GM19395 (cell line): ENCODE results near the gene DUSP2.
A peak's percentile ranks its signal among the peaks of the same experiment; 100 is the strongest.

Experiments
- ATAC-seq: cut with Tn5 transposase; IDR thresholded peaks from one replicate; pipeline ENCODE4 v1.9.1; 2021; ENCODE audit warnings: mild to moderate bottlenecking, moderate library complexity; ENCODE audit not compliant: unreplicated experiment

The DUSP2 gene

DNA sequence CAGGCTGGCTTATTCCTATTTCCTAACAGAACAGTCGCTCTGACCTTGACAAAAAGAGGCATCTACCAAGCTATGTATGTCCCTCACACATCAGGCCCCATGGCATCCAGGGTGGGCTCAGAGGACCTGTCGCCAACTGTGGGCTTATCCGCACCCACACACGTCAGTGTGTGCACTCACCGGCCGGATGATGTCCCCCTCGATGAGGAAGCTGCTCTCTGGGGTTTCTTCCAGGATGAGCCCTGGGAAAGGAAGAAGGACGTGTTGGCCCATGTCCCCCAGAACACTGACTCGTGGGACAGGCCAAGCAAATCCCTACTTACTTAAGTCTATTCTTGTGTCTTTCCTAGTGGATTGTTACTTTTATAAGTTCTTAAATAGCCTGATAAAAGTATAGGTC lies 10.1 kb downstream of the DUSP2 start:
- ATAC-seq = no peak

DNA sequence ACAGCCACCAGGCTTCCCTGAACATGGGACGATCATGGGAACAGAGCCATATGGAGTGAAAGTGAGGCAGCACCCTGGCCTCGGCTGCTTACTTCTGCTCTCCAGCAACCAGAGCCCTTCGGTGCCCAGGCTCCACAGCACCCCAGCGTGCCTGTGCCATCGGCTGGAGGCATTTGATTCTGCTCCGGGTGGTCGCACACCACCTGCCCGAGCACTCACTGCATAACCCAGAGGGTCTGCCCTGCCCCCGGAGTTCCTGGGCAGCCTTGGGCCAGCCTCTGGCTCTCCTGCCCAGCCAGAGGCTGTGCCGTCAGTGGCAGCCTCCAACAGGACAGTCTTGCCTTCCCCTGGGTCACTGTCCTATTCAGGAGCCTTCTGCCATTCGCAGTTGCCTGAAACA lies 10.8 kb downstream of the DUSP2 start:
- no peak for ATAC-seq

GRCh38 chr2:96131813-96132745 lies 13.2 kb downstream of the DUSP2 start:
- no peak for ATAC-seq

DNA sequence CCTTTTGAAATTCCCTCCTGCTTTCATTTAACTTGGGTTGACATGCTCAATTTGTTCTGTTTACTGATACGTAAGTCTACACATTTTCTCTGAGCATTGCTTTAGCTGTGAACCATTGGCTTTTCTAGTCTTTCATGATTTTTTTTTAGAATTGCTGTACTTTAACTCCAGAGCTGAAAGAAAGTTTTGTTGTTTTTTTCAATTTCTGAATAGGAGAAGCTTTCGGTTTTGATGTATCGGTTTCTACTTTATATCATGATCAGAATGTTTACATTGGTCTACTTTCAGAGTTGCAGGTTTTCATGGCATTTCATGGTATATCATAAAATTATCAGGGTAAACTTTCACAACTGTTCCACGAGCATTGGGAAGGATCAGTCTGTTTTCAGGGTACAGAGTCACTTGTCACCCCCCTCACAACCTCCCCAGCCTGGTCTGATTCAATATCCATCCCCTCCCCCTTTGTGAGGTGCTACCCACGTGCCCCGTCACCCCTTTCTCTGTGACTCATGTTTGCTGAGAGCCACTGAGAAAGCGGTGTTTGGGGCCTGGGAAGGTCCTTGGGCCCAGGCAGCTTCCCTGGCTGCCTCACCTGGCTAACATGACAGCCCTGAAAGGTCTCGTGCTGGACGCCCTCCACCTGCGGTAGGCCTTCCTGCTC lies 14.0 kb downstream of the DUSP2 start:
- ATAC-seq = no peak

GRCh38 chr2:96130483-96130882 lies 14.8 kb downstream of the DUSP2 start:
- no peak for ATAC-seq

DNA sequence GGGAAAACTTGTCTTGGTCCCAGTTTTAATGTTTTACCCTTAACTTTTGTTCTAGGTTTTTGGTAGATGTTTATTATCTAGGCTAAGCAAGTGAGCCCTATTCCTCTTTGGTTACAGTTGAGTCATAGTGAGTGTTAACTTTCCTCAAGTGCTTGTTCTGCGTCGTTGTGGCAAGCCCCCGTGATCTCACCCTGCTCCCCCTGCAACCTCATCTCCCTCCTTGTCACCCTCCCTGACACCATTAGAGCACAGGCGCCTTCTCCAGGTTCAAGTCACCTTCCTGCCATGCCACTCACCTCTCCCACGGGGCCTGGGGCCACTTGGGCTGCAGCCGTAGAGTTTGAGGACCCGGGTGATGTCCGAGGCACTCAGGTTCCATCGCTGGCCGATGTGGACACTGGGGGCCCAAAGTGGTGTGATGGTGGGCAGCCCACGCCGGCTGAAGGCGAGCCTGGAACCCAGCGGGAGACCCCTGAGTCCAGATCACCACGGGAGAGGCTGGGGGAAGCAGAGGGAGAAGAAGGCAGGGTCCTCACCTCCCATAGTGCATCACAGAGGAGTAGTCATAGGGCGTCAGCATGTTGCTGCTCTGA lies 15.6 kb downstream of the DUSP2 start:
- ATAC-seq = no peak

DNA sequence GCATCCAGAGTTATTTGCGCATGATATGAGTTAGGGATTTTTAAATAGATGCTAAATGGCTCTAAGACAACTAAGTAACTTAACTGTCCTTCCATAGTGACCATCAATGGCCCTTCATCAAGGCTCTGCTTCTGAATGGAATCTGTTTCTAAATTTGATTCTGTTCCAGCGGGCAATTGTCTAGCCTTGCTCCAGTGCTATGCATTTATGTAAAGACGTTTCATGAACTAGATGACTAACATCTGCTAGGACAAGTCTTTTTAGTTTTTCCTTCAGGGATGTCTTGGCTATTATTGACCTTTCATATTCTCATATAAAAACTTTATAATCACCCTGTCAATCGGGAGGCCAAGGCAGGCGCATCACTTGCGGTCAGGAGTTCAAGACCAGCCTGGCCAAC lies 16.8 kb downstream of the DUSP2 start:
- ATAC-seq = no peak

DNA sequence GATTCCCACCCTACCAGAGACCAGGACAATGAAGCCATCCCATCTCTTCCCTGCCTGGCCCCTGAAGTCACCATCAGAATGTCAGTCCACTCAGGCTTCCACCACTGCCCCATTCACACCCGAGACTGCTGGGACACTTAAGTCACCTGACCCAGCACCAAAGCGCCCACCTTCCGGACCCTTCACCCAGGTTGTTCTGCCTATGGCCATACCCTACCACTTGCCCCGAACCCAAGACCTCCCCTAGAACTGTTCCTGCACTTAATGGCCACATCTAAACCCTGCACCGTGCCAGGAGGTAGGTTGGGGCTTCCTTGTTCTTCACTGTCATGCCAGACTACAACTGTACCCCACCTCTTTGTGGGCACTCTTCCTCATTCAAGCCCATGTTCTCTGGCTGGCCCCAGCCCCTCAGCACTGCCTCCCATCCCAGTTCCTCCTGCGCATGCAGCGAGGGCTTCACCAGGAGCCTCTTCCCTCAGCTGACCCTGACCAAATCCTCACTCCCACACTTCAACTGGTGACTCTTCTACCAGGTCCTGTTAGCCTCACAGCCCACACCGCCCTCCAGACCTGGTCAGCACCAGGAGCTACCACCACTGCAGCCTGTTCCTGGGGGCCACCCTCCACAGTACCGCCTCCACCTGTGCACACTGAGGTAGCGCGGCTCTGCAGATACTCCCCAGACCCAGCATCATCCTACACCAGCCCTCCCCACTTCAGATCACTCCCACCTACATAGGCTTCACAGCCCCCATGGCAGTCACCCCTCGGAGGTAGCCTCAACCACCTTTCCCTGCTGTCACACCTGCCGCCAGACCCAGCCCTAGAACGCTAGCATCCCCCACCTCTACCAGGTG lies 20.6 kb downstream of the DUSP2 start:
- no peak for ATAC-seq

- ATAC-seq = no peak
Observed at GRCh38 chr2:96123936-96124335, 21.3 kb downstream of the DUSP2 start.

GRCh38 chr2:96123290-96123689 lies 21.9 kb downstream of the DUSP2 start:
- ATAC-seq = no peak

DNA sequence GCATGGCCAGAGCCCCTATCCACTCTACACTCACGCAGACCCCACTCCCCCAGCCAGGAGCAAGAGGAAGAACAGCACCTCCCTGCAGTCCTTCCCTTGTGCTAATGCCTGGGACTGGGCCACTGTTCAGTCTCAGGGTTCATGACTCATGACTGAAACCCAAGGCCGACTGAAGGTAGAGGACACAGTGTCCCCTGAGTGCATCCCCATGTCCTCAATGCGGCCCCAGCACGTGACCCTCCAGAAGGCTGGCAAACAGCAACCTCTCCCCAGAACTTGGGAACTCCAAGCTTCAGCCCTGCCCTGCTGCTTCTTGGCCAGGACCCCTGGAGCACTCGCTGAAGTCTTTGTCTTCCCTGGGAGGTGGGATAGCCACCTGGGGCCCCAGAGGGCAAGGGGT lies 22.8 kb downstream of the DUSP2 start:
- no peak for ATAC-seq

DNA sequence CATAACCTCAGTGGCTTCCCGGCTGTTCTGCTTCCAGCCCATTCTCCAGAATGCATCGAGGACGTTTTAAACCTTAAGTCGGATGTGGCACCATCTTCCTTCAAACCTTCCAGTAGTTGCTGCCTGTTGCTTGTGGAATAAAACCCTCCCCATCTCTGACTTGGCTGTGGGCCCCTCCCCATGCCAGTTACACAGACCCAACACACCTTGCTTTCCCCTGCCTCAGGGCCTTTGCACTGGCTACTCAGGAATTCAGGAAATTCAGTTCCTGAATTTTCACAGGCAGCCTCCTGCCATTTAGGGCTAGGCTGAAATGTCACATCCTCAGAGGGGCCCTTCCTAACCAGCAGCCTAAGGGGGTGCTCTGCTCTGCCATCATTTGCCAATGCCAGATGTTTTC lies 23.8 kb downstream of the DUSP2 start:
- no peak for ATAC-seq

DNA sequence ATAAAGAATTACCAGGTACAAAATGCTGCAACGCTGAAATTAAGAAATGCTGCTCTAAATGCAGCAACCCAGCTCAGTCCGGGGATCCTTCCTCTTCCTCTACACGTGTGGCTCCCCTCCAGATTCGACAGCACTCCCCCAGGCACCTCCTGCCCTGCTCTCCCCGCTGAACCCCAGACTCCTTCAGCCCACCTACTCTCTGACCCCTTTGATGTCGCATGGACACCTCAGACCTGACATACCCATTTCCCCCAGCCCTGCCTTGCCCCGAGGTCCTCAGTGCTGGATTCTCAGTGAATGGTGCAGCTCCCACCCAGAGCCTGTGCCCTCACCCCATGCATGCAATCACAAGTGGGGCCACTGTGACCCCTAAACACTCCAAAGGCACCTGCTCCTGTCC lies 24.2 kb downstream of the DUSP2 start:
- no peak for ATAC-seq

DNA sequence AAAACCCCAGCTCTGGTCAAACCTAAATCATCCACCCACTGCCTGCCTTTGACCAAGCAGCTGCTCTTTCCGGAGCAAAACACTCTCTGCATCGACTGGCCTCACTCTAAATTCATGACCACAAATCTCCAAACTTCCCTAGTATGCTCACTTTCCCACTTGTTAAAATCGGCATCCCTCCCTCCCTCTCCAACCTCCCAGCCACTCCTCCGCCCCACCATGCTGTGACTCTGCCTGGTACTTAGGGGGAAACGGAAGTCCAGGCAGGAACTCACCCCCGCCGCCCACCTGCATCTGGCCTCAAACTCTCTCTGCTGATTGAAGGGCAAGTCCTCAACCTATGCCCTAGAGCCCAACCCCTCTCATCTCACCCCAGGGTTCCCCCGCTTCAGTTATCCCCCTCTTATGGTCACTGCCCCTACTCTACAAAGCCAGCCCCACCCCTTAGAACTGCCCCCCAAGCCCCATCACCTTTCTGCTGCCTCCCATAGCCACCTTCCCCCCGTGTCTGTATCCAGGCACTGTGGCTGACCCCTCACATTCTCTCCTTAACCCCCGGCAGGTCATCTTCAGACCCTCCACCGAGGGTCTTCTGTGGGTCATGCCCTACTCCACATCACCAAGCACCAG lies 25.0 kb downstream of the DUSP2 start:
- ATAC-seq = no peak

DNA sequence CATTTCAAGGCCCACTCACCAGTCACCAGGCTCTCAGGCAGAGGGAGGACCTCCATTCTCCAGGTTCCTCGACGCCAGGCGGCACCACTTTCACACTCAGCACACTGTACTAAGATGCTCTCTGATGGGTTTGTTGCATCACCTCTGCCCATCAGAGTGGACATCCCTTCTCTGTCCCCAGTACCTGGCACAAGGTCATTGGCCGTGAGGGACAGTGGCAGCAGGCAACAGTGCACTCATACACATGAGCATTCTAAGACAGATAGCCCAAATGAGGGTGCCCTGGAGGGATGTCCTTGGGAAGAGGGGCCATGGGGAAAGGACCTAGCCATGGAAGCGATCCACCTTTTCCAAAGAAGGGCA lies 25.9 kb downstream of the DUSP2 start:
- ATAC-seq = no peak

GRCh38 chr2:96118698-96119388 lies 26.4 kb downstream of the DUSP2 start:
- no peak for ATAC-seq

DNA sequence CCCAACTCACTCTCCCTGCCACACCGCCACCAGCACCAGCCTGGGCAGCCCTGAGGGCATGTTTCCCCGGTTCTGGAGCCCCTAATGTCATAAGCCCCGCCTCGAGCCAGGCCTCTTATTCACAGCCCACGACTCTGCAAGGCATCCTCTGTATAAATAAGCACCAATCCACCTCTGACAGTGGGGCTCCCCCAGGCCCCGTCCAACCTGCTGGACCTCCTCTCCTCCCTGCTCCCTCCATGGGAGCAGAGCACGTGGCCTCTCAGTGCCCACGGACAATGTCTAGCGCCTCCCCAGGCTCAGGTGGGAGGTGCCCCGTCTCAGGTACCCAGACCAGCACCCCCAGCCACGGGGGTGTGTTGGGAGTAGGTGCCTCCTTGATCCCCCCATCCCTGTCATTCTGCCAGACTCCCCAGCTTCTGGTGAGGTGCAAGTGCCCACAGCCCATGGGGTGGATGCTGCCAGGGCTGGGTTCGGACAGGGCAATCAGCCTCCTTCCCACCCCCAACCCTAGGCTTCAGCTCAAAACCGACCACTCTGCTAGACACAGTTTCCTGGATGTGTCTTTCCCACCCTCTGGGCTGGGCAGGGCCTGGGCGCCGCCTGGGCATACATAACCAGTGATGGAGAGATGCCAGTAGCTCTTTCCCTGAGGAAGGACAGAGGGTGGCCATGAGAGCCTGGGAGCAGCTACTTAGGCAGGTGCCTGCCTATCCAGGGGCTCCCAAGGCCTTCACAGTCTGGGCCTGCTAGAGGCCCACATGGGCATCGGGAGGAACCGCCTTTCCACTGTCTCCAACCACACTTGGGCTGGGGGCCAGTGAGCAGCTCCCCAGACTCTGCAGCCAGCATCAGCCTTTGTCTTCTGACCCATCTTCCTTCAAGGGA lies 27.3 kb downstream of the DUSP2 start:
- no peak for ATAC-seq

DNA sequence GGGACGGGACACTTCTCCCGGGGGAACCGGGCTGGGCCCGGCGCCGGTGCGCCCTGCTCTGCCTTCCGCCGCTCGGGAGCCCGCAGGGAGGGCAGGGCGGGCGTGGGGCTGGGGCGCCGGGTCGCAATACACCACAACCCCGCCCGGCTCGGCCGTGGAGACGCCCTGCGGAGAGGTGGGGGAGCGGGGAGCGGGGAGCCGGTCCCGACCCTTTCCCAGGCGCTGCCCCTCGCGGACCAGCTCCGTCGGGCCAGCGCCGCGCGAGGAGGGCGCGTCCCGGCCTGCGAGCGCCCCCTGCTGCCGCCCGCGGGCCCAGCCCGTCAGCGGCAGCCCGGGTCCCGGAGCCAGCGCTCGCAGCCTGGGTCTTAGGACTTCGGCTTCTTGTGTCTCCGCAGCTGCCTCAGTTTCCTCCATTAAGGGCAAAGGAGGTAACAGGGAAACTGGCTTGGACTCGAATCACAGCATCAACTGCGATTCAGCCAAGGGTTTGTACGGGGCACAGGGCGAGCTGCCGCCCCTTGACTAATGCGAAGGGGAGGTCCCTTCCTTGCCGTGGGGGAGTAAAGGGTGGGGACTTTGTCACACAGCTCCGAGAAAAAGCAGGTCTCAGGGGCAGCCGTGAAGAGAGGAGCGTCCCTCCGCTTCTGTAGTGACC lies 28.2 kb downstream of the DUSP2 start:
- peak; percentile 72 for ATAC-seq
